HEK293 (cell line): Measurements from ENCODE around the gene CYP2C9.

Source experiments
- CTCF ChIA-PET: fragments of 350-600 bp; formaldehyde crosslinking; extraction: SDS; loops from one replicate; lab custom pipeline; 2021; ENCODE audit warnings: antibody characterized with exemption; lab: Yijun Ruan, JAX
- POLR2A ChIA-PET: fragments of 300-600 bp; formaldehyde crosslinking; extraction: SDS; loops from one replicate; lab custom pipeline; 2020; ENCODE audit warnings: antibody characterized with exemption, inconsistent platforms; lab: Yijun Ruan, JAX
- H3K27ac ChIP-seq: fragments of 200-500 bp; sonication (Bioruptor generic); 2 replicates; pipeline ENCODE4 v1.5.1; 2014; ENCODE audit warnings: low read depth, low read length, control low read depth, inconsistent platforms; ENCODE audit errors: extremely low read depth
- H3K36me3 ChIP-seq, 2 experiments: fragments of 200-500 bp in 1 of 2; sonication (Bioruptor generic) in 1 of 2; 1 replicate in 1 of 2; 2 replicates in 1 of 2; pipeline ENCODE4 v1.5.1; 2014 to 2017; ENCODE audit warnings: inconsistent platforms in 2 of 2, low read length in 2 of 2; ENCODE audit not compliant: control insufficient read depth in 2 of 2, insufficient read depth in 1 of 2
- H3K4me1 ChIP-seq: fragments of 200-500 bp; sonication (Bioruptor generic); 2 replicates; pipeline ENCODE4 v1.5.1; 2014; ENCODE audit warnings: mild to moderate bottlenecking, low read length, inconsistent platforms; ENCODE audit not compliant: control insufficient read depth, insufficient read depth
- H3K4me3 ChIP-seq: 2 replicates; pipeline ENCODE4 v1.5.1; 2011; ENCODE audit warnings: low read depth, mild to moderate bottlenecking, control low read depth, low read length, moderate library complexity
- H3K9me3 ChIP-seq: fragments of 200-500 bp; sonication (Bioruptor generic); 2 replicates; pipeline ENCODE4 v1.5.1; 2014; ENCODE audit warnings: low read depth, low read length, inconsistent platforms; ENCODE audit not compliant: control insufficient read depth, insufficient read depth
- GLI2 ChIP-seq: fragments of 450-650 bp; formaldehyde crosslinking; IDR thresholded peaks from 2 replicates; pipeline ENCODE4; 2017; ENCODE audit warnings: missing biosample characterization, missing genetic modification characterization, low read depth, borderline replicate concordance
- IKZF3 ChIP-seq: fragments of 450-650 bp; IDR thresholded peaks from 2 replicates; pipeline ENCODE4 v1.5.0; 2018; ENCODE audit warnings: missing biosample characterization, mild to moderate bottlenecking, missing genetic modification characterization, moderate library complexity
- MYNN ChIP-seq: fragments of 450-650 bp; formaldehyde crosslinking; IDR thresholded peaks from 2 replicates; pipeline ENCODE4 v1.5.1; 2016; ENCODE audit warnings: missing biosample characterization, missing genetic modification characterization, borderline replicate concordance
- REPIN1 ChIP-seq: fragments of 450-650 bp; formaldehyde crosslinking; IDR thresholded peaks from 2 replicates; pipeline ENCODE4 v1.5.1; 2017; ENCODE audit warnings: missing biosample characterization, missing genetic modification characterization, low read depth
- SP7 ChIP-seq: fragments of 450-650 bp; formaldehyde crosslinking; IDR thresholded peaks from 2 replicates; pipeline ENCODE4 v1.5.1; 2016; ENCODE audit warnings: missing biosample characterization, missing genetic modification characterization
- ZFP69B ChIP-seq: fragments of 450-650 bp; formaldehyde crosslinking; IDR thresholded peaks from 2 replicates; pipeline ENCODE4 v1.5.1; 2016; ENCODE audit warnings: missing biosample characterization, missing genetic modification characterization
- ZNF114 ChIP-seq: fragments of 450-650 bp; formaldehyde crosslinking; IDR thresholded peaks from 2 replicates; pipeline ENCODE4 v1.5.0; 2017; ENCODE audit warnings: missing biosample characterization, missing genetic modification characterization
- ZNF138 ChIP-seq: fragments of 450-650 bp; formaldehyde crosslinking; IDR thresholded peaks from 2 replicates; pipeline ENCODE4 v1.5.1; 2016; ENCODE audit warnings: missing biosample characterization, missing genetic modification characterization, borderline replicate concordance
- ZNF140 ChIP-seq: fragments of 450-650 bp; formaldehyde crosslinking; IDR thresholded peaks from 2 replicates; pipeline ENCODE4 v1.5.1; 2016; ENCODE audit warnings: missing biosample characterization, missing genetic modification characterization
- ZNF239 ChIP-seq: fragments of 450-650 bp; formaldehyde crosslinking; IDR thresholded peaks from 2 replicates; pipeline ENCODE4 v1.5.1; 2016; ENCODE audit warnings: missing biosample characterization, missing genetic modification characterization
- ZNF266 ChIP-seq: fragments of 450-650 bp; formaldehyde crosslinking; IDR thresholded peaks from 2 replicates; pipeline ENCODE4 v1.5.1; 2016; ENCODE audit warnings: missing biosample characterization, missing genetic modification characterization, low read depth
- ZNF549 ChIP-seq: fragments of 450-650 bp; IDR thresholded peaks from 2 replicates; pipeline ENCODE4 v1.5.1; 2018; ENCODE audit warnings: missing biosample characterization, missing genetic modification characterization, mild to moderate bottlenecking, inconsistent platforms, moderate library complexity
- ZNF747 ChIP-seq: fragments of 450-650 bp; formaldehyde crosslinking; IDR thresholded peaks from 2 replicates; pipeline ENCODE4 v1.5.1; 2016; ENCODE audit warnings: missing biosample characterization, missing genetic modification characterization
- TF ChIP-seq, protein P1 (sequence below): fragments of 450-650 bp; formaldehyde crosslinking; IDR thresholded peaks from 2 replicates; pipeline ENCODE4 v1.5.1; 2017; ENCODE audit warnings: missing biosample characterization, missing genetic modification characterization
- TF ChIP-seq, protein P2 (sequence below): fragments of 450-650 bp; formaldehyde crosslinking; IDR thresholded peaks from 2 replicates; pipeline ENCODE4 v1.5.1; 2016; ENCODE audit warnings: missing biosample characterization, missing genetic modification characterization
- TF ChIP-seq, protein P3 (sequence below): fragments of 450-650 bp; formaldehyde crosslinking; IDR thresholded peaks from 2 replicates; pipeline ENCODE4 v1.5.1; 2016; ENCODE audit warnings: missing biosample characterization, missing genetic modification characterization, low read depth
- TF ChIP-seq, protein P4 (sequence below): sonication (generic); formaldehyde crosslinking; IDR thresholded peaks from 2 replicates; pipeline ENCODE4 v1.8.1; 2022; ENCODE audit warnings: mild to moderate bottlenecking, moderate library complexity, missing genetic modification reagents

CYP2C9 gene

DNA sequence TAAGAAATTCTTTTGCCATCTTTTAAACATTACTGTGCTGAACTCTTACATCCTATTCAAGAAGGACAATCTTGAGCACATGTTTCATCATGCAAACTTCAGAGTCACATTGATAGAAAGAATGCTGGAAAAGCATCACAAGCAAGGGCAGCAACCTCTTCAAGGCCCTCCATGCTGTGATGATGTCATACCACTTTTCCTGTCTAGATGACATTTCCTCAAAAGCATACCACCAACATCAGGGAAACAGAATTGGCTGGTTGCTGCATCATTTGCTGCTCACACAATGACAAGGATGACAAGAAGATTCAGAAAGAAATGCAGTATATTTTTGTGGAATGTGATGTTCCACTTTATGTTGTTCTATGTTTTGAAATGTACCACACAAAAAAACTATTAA, 93.2 kb downstream of the CYP2C9 start (continued):
- TF ChIP-seq, protein P1, sequence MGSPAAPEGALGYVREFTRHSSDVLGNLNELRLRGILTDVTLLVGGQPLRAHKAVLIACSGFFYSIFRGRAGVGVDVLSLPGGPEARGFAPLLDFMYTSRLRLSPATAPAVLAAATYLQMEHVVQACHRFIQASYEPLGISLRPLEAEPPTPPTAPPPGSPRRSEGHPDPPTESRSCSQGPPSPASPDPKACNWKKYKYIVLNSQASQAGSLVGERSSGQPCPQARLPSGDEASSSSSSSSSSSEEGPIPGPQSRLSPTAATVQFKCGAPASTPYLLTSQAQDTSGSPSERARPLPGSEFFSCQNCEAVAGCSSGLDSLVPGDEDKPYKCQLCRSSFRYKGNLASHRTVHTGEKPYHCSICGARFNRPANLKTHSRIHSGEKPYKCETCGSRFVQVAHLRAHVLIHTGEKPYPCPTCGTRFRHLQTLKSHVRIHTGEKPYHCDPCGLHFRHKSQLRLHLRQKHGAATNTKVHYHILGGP (tag by site-specific recombination), result peak; percentile 92
- TF ChIP-seq SP7 (tag by site-specific recombination) (no peak), ZNF140 (no peak)

DNA sequence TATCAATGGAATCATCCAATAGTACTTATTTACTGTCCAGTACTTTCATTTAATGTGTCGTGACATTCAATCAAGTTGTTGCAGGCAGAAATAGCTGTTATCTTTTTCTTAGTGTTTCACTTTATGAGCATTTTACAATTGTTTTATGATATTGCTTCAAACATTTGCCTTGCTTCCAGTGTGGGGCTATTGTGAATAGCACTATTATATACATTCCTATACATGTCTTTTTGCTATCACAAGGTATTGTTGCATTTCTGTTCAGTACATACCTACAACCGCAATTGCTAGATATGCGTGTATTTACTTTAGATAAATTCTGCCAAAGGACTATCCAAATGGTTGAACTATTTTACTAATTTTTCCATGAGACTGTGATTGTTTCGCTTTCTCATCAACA, 95.9 kb downstream of the CYP2C9 start:
- TF ChIP-seq, protein P1 (tag by site-specific recombination), result no peak
- TF ChIP-seq, protein P2, sequence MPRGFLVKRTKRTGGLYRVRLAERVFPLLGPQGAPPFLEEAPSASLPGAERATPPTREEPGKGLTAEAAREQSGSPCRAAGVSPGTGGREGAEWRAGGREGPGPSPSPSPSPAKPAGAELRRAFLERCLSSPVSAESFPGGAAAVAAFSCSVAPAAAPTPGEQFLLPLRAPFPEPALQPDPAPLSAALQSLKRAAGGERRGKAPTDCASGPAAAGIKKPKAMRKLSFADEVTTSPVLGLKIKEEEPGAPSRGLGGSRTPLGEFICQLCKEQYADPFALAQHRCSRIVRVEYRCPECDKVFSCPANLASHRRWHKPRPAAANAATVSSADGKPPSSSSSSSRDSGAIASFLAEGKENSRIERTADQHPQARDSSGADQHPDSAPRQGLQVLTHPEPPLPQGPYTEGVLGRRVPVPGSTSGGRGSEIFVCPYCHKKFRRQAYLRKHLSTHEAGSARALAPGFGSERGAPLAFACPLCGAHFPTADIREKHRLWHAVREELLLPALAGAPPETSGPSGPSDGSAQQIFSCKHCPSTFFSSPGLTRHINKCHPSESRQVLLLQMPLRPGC (tag by site-specific recombination), result no peak
- TF ChIP-seq ZNF239 (tag by site-specific recombination) (no peak), IKZF3 (tag by site-specific recombination) (no peak), MYNN (tag by site-specific recombination) (no peak), ZNF747 (tag by site-specific recombination) (no peak), ZNF266 (tag by site-specific recombination) (no peak), ZNF549 (tag by site-specific recombination) (no peak), ZFP69B (tag by site-specific recombination) (no peak), ZNF114 (tag by site-specific recombination) (no peak), GLI2 (tag by site-specific recombination) (no peak), REPIN1 (no peak), ZNF138 (tag by site-specific recombination) (no peak)
- TF ChIP-seq, protein P3, sequence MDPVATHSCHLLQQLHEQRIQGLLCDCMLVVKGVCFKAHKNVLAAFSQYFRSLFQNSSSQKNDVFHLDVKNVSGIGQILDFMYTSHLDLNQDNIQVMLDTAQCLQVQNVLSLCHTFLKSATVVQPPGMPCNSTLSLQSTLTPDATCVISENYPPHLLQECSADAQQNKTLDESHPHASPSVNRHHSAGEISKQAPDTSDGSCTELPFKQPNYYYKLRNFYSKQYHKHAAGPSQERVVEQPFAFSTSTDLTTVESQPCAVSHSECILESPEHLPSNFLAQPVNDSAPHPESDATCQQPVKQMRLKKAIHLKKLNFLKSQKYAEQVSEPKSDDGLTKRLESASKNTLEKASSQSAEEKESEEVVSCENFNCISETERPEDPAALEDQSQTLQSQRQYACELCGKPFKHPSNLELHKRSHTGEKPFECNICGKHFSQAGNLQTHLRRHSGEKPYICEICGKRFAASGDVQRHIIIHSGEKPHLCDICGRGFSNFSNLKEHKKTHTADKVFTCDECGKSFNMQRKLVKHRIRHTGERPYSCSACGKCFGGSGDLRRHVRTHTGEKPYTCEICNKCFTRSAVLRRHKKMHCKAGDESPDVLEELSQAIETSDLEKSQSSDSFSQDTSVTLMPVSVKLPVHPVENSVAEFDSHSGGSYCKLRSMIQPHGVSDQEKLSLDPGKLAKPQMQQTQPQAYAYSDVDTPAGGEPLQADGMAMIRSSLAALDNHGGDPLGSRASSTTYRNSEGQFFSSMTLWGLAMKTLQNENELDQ, result no peak
- TF ChIP-seq, protein P4, sequence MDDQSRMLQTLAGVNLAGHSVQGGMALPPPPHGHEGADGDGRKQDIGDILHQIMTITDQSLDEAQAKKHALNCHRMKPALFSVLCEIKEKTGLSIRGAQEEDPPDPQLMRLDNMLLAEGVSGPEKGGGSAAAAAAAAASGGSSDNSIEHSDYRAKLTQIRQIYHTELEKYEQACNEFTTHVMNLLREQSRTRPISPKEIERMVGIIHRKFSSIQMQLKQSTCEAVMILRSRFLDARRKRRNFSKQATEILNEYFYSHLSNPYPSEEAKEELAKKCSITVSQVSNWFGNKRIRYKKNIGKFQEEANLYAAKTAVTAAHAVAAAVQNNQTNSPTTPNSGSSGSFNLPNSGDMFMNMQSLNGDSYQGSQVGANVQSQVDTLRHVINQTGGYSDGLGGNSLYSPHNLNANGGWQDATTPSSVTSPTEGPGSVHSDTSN (CRISPR knock-in tag), result no peak
- Histone ChIP-seq H3K4me1 (no peaks in the 10 kb centered on the region), H3K4me3 (no peak overlapping the region), H3K27ac (no peak overlapping the region), H3K36me3 (no peaks in the 10 kb centered on the region), H3K9me3 (no peaks in the 10 kb centered on the region; the same call in 1 of the 2 replicates)
- ChIA-PET CTCF (interaction anchor here (0.6 kb wide), 1 partner anchor 1908 kb away, joined by 3 read pairs; no protein-coding TSS in a partner anchor), POLR2A (no interaction called here)
